Vagina (tissue), 2 donors: ENCODE results near the gene TGFB1.

Experiments
- CTCF ChIP-seq, 3 experiments: fragments of 450-650 bp in 2 of 3; fragments of 200-600 bp in 1 of 3; sonication (generic) in 1 of 3; IDR thresholded peaks; one replicate each; pipeline ENCODE4 v1.5.1; 2017 to 2019; ENCODE audit warnings: antibody characterized with exemption in 3 of 3, mild to moderate bottlenecking in 2 of 3, moderate library complexity in 2 of 3
- POLR2A ChIP-seq, 2 donors: fragments of 450-650 bp; IDR thresholded peaks; one replicate each; pipeline ENCODE4 v1.6.1; 2017; ENCODE audit warnings: antibody characterized with exemption in 2 of 2, mild to moderate bottlenecking in 2 of 2, moderate library complexity in 2 of 2

DNA sequence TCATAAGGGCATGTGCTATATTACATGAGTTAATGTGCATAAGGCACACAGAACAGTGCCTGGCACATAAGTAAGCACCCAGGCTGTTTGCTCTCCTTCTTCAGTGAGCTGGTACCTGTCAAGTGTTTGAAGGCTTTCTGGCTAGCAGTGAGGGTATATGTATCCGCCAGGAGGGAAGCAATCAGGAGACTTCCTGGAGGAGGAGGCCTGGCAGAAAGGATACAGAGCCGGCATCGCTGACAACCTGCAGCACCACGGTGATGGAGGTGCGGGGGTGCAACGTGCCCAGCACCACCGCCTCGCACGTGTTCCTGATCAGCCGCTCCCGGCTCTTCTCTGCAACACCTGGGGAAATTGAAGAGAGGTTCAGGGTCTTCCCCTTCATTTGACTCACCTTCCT, 37.9 kb upstream of the TGFB1 start:
- no peak for TF ChIP-seq CTCF (IDR thresholded peaks at IDR 0.05)
- TF ChIP-seq POLR2A (IDR thresholded peaks at IDR 0.05) = no peak
